NCI-H345 treated with DMSO at 0.1 percent for 48 hours (cell line): ENCODE measurements around the gene IRGC.

ENCODE experiments used
- DNase-seq: peaks from one replicate; lab custom pipeline; 2025; ENCODE audit not compliant: unreplicated experiment; lab: John Stamatoyannopoulos, UW

IRGC gene

GRCh38 chr19:43690890-43691289 lies 25.0 kb upstream of the IRGC start:
- no peak for DNase-seq

GRCh38 chr19:43691755-43692154 lies 24.1 kb upstream of the IRGC start:
- no peak for DNase-seq

- no peak for DNase-seq
These were observed 23.5 kb upstream of the IRGC start for GRCh38 chr19:43692385-43692784.

GRCh38 chr19:43692877-43693276 lies 23.0 kb upstream of the IRGC start:
- DNase-seq = no peak

GRCh38 chr19:43694553-43694952 lies 21.3 kb upstream of the IRGC start:
- no peak for DNase-seq

GRCh38 chr19:43695985-43696704 lies 19.7 kb upstream of the IRGC start:
- DNase-seq = no peak

- DNase-seq = no peak
These were observed 18.6 kb upstream of the IRGC start for GRCh38 chr19:43697295-43697694.

- no peak for DNase-seq
These were observed 16.1 kb upstream of the IRGC start for GRCh38 chr19:43699506-43700394.

GRCh38 chr19:43700395-43701000 lies 15.4 kb upstream of the IRGC start:
- DNase-seq = no peak

- no peak for DNase-seq
These were observed 11.7 kb upstream of the IRGC start for GRCh38 chr19:43704002-43704705.

- DNase-seq = no peak
These were observed 10.1 kb upstream of the IRGC start for GRCh38 chr19:43705729-43706128.

GRCh38 chr19:43707158-43707712 lies 8.6 kb upstream of the IRGC start:
- DNase-seq = no peak

GRCh38 chr19:43708716-43709115 lies 7.2 kb upstream of the IRGC start:
- no peak for DNase-seq

GRCh38 chr19:43711751-43712355 lies 4.0 kb upstream of the IRGC start:
- no peak for DNase-seq

- no peak for DNase-seq
These were observed 2.7 kb upstream of the IRGC start for GRCh38 chr19:43713208-43713607.

- DNase-seq = no peak
These were observed 2.9 kb downstream of the IRGC start for GRCh38 chr19:43718627-43719377.

- DNase-seq = no peak
These were observed 3.5 kb downstream of the IRGC start for GRCh38 chr19:43719378-43719868.

GRCh38 chr19:43719918-43720317 lies 4.0 kb downstream of the IRGC start:
- no peak for DNase-seq

GRCh38 chr19:43720936-43721335 lies 5.1 kb downstream of the IRGC start:
- DNase-seq = no peak
